GM23338 (cell line): Measurements from ENCODE around the gene TARBP1.

Source experiments
- CREB1 ChIP-seq: fragments of 250-450 bp; sonication (Bioruptor Pico); IDR thresholded peaks from 2 replicates; pipeline ENCODE4 v1.5.0; 2020; ENCODE audit warnings: low read depth, mild to moderate bottlenecking, moderate library complexity
- EZH2 ChIP-seq: fragments of 200-600 bp; sonication (generic); IDR thresholded peaks from one replicate; pipeline ENCODE4 v1.8.0; 2017; ENCODE audit warnings: antibody characterized with exemption, mild to moderate bottlenecking, low read depth; ENCODE audit not compliant: unreplicated experiment
- TF ChIP-seq, protein P1 (sequence below), 2 experiments: fragments of 200-600 bp in 1 of 2; sonication (generic) in 1 of 2; conservative IDR thresholded peaks; 2 replicates each; pipeline versions ENCODE4 v1.5.1 to v1.6.1; 2016 to 2017; ENCODE audit warnings: antibody characterized with exemption in 2 of 2, low read depth in 2 of 2, mild to moderate bottlenecking in 2 of 2, moderate library complexity in 1 of 2

- TF ChIP-seq, protein P1, sequence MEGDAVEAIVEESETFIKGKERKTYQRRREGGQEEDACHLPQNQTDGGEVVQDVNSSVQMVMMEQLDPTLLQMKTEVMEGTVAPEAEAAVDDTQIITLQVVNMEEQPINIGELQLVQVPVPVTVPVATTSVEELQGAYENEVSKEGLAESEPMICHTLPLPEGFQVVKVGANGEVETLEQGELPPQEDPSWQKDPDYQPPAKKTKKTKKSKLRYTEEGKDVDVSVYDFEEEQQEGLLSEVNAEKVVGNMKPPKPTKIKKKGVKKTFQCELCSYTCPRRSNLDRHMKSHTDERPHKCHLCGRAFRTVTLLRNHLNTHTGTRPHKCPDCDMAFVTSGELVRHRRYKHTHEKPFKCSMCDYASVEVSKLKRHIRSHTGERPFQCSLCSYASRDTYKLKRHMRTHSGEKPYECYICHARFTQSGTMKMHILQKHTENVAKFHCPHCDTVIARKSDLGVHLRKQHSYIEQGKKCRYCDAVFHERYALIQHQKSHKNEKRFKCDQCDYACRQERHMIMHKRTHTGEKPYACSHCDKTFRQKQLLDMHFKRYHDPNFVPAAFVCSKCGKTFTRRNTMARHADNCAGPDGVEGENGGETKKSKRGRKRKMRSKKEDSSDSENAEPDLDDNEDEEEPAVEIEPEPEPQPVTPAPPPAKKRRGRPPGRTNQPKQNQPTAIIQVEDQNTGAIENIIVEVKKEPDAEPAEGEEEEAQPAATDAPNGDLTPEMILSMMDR (conservative IDR thresholded peaks at IDR 0.05; ENCODE audit: low read depth in 2 of 2), result no peak
- TF ChIP-seq CREB1 (CRISPR knock-in tag), result no peak
- TF ChIP-seq EZH2, result no peak
Measured at GRCh38 chr1:234503193-234504050, 24.4 kb upstream of the TARBP1 start.
